Femur (tissue), 1 donor: Measurements from ENCODE around the gene NANOG.
"Not testable (repeated sequence)": the region's sequence is repeated elsewhere in the genome, so short reads cannot be mapped to it uniquely, and the experiment has no call there.

Source experiments
- DNase-seq: peaks from one replicate; pipeline ENCODE4 v3.0.0-alpha.2; 2017

Gene NANOG

DNA sequence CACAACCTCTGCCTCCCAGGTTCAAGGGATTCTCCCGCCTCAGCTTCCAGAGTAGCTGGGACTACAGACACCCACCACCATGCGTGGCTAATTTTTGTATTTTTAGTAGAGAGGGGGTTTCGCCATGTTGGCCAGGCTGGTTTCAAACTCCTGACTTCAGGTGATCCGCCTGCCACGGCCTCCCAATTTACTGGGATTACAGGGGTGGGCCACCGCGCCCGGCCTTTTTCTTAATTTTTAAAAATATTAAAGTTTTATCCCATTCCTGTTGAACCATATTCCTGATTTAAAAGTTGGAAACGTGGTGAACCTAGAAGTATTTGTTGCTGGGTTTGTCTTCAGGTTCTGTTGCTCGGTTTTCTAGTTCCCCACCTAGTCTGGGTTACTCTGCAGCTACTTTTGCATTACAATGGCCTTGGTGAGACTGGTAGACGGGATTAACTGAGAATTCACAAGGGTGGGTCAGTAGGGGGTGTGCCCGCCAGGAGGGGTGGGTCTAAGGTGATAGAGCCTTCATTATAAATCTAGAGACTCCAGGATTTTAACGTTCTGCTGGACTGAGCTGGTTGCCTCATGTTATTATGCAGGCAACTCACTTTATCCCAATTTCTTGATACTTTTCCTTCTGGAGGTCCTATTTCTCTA lies at the start of gene NANOG:
TSS of gene NANOG (plus strand) at position 519 of the 645 bp plus-strand sequence. CDS start 213 bp downstream, outside the sequence.
- DNase-seq = not testable (repeated sequence)

- no peak for DNase-seq
Observed at GRCh38 chr12:7747246-7747645, 42.0 kb upstream of the NANOG start, which contains the start of gene CLEC4C. CLEC4C (minus strand) TSS chr12:7747375; CDS start chr12:7747348, 27 bp downstream.

DNA sequence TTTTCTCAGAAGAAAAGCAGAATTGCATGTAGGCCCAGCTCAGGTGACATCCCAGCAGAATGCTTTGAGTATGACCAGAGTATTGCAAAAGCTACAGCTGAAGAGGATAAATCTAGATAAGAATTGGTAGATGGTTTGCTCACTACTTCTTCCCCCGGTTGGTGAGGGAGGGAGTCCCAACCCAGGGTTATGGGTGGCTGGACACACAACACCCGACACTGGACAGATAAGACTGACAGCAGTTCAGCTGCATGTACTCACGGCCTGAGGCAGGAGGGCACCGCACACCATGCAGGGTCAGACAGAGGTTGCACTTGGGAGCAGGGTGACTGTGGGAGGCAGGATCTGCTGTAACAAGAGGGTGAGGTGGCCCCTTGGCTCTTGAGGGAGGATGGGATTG lies 40.4 kb upstream of the NANOG start:
- DNase-seq = no peak

DNA sequence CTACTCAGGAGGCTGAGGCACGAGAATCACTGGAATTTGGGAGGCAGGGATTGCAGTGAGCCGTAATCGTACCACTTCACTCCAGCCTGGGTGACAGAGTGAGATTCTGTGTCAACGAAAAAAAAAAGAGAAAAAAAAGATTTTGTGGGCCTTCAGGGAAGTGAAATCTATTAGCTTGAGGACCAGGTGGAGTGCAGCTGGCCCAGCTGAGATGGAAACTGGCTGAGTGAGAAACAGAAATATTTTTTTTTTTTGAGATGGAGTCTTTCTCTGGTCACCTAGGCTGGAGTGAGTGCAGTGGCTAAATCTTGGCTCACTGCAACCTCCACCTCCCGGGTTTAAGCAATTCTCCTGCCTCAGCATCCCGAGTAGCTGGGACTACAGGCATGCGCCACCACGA lies 39.8 kb upstream of the NANOG start:
- DNase-seq = no peak

GRCh38 chr12:7750350-7750749 lies 38.9 kb upstream of the NANOG start:
- DNase-seq = no peak

DNA sequence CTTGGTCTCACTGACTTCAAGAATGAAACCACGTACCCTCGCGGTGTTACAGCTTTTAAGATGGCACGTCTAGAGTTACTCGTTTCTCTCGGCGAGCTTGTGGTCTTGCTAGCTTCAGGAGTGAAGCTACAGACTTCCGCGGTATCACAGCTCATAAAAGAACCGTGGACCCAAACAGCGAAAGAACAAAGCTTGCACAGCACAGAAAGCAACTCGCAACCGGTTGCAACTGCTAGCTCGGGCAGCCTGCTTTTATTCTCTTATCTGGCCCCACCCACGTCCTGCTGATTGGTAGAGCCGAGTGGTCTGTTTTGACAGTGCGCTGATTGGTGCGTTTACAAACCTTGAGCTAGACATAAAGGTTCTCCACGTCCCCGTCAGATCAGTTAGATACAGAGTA lies 37.8 kb upstream of the NANOG start:
- DNase-seq = no peak

DNA sequence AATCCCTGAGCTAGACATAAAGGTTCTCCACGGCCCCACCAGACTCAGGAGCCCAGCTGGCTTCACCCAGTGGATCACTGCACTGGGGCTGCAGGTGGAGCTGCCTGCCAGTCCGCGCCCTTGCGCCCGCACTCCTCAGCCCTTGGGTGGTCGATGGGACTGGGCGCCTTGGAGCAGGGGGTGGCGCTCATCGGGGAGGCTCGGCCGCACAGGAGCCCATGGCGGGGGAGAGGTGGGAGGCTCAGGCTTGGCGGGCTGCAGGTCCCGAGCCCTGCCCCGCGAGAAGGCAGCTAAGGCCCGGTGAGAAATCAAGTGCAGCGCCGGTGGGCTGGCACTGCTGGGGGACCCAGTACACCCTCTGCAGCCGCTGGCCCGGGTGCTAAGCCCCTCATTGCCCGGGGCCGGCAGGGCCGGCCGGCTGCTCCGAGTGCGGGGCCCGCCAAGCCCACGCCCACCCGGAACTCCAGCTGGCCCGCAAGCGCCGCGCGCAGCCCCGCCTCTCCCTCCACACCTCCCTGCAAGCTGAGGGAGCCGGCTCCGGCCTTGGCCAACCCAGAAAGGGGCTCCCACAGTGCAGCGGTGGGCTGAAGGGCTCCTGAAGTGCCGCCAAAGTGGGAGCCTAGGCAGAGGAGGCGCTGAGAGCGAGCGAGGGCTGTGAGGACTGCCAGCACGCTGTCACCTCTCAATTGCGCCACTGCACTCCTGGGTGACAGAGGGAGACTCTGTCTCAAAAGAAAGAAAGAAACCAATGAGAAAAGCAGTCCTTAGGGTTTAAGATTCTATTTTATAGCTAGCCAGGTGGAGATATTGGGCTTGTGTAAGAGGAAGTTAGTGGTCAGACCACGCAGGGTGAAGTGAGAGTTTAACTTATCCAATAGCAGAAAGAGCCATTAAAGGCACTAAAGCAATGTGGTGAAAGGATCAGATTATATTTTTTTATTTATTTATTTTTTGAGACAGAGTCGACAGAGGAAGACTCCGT lies 37.0 kb upstream of the NANOG start:
- DNase-seq = not testable (repeated sequence)

DNA sequence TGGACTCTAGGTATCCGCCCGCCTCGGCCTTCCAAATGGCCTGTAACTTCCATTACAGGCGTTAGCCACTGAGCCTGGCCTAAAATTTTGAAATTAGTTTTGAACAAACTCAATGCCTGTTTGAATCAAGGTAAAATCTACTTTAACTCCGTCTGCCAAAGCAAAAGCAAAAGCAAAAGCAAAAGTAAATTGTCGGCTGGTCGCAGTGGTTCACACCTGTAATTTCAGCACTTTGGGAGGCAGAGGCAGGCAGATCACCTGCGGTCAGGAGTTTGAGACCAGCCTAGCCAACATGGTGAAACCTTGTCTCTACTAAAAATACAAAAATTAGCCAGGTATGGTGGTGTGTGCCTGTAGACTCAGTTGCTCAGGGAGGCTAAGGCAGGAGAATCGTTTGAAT lies 33.5 kb upstream of the NANOG start:
- not testable (repeated sequence) for DNase-seq

- no peak for DNase-seq
Observed at GRCh38 chr12:7756993-7757392, 32.2 kb upstream of the NANOG start.

DNA sequence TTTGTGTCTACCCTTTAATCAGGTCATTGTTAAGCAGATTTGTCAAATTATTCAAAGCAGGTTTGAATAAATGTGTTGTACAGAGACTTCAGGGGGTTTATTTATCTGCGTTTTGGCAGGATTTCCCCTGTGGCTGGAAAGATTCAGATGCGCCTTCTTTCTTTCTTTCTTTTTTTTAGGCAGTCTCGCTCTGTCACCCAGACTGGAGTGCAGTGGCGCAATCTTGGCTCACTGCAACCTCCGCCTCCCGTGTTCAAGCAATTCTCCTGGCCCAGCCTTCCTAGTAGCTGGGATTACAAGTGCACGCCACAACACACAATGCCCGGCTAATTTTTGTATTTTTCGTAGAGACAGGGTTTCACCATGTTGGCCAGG lies 30.4 kb upstream of the NANOG start:
- DNase-seq = no peak

DNA sequence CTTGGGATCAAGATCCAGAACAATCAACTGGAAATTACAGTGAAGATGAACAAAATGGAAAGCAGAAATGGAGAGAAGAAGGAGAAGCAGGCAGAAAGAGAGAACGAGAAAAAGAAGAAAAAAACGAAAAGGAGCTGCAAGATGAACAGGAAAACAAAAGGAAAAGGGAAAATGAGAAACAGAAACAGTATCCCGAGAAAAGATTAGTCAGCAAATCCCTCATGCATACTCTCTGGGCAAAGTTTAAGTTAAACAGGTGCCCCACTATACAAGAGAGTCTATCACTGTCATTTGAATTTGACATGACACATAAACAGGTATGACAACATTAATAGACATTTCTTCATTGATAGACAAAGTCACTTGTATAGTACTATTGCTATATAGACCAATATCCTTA lies 19.2 kb upstream of the NANOG start:
- no peak for DNase-seq

DNA sequence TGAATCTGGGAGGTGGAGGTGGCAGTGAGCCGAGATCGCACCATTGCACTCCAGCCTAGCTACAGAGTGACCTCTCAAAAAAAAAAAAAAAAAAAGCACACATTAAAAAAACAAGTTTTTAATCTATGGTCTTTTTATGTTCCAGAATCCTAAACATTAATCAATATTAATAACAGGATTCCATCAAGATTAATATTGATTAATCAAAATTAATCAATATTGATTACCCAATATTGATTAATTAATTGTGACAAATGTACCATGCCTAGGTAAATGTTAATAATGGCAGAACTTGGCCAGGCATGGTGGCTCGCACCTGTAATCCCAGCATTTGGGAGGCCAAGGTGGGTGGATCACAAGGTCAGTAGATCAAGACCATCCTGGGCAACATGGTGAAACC lies 7.9 kb upstream of the NANOG start:
- no peak for DNase-seq

- no peak for DNase-seq
Observed at GRCh38 chr12:7782055-7782454, 7.1 kb upstream of the NANOG start.

GRCh38 chr12:7783433-7783832 lies 5.8 kb upstream of the NANOG start:
- not testable (repeated sequence) for DNase-seq

- no peak for DNase-seq
Observed at GRCh38 chr12:7784701-7785100, 4.5 kb upstream of the NANOG start.

DNA sequence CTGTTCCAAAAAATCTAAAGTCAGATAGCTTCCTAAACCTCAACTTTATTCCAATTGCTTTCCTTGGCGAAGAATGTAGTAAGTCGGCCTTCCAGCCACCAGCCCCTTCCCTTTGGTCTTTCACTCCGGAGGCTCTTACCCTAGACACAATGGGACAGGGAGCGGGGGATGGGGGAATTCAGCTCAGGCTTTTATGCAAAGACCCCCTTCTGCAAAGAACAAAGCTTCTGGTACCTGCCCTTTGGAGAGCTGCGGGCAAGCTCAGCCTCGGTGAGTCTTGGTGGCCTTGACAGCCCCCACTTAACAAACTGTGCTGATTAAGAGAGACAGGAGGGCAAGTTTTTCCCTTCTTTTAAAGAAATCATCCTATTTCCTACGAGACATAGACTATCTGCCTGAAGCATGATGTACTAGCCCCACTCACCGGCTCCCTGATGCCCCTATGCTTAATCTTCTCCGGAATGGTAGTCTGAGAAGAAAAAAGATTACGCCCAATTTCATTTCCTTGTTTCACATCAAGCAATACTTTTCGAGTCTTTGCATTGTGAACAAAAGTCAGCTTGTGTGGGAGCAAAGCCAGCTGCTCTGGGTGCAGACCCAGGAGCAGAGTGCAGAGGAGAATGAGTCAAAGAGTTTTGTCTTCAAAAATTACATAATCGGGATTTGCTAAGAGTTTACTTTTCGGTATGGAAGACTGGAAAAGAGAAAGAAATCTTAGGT lies 1.5 kb upstream of the NANOG start:
- no peak for DNase-seq

DNA sequence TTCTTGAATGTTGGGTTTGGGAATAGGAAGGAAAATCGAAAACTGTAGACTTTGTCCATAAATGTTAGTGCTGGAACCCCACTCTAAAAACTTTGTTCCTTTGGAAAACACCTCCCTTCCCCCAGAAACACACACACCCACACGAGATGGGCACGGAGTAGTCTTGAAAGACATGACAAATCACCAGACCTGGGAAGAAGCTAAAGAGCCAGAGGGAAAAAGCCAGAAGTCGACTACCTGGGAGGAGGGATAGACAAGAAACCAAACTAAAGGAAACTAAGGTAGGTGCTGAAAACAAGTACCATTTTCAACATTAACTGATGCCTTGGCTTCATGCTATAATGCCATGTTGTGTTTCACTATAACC lies 925 bp upstream of the NANOG start:
- no peak for DNase-seq

- DNase-seq = no peak
Observed at GRCh38 chr12:7793211-7793610, 4.0 kb downstream of the NANOG start.

GRCh38 chr12:7797269-7797668 lies 8.1 kb downstream of the NANOG start:
- not testable (repeated sequence) for DNase-seq

GRCh38 chr12:7797698-7798398 lies 8.6 kb downstream of the NANOG start:
- no peak for DNase-seq

- not testable (repeated sequence) for DNase-seq
Observed at GRCh38 chr12:7798750-7799308, 9.6 kb downstream of the NANOG start.

DNA sequence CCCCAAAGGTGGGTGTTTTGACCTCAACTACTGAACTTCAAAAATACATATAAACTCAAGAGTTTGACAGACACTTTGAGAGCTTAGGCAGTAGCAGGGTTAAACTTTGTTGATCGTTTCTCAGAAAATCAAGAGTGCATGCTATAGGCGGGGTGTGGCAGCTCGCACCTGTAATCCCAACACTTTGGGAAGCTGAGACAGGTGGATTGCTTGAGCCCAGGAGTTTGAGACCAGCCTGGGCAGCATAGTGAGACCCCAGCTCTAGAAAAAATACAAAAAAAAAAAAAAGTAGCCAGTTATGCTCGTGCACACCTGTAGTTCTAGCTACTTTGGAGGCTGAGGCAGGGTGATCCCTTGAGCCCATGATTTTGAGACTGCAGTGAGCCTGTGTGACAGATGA lies 12.3 kb downstream of the NANOG start:
- DNase-seq = no peak
